ENCODE results near the gene ANKMY2.

The ANKMY2 gene

DNA sequence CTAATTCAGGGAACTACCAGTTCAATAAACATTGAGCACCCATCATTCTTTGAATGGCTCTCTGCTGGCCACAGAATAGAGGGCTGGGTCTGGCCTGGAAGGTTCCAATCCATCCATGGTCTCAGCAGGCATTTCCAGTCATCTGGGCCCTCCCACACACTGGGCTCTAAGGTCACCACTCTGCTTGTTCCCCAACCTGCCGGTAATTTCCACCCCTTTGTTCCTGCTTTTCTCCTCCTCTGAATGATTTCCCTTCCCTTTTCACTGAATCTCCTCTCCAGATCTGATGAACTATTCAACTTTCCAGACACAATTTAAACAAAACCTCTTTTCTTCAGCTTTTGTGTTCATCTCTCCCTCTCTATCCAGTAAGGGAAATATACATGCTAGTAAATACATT is 3.0 kb upstream of the ANKMY2 start:
- peaks cover 77% of the 10 kb centered on the region for H3K4me1 Mint-ChIP-seq (ENCODE audit: low read depth)
- peaks cover 43% of the 10 kb centered on the region for H3K36me3 Mint-ChIP-seq (ENCODE audit: low read depth)
- H3K4me3 Mint-ChIP-seq: peak overlapping the region; percentile 98
- peak overlapping the region; percentile 46 for H3K27ac Mint-ChIP-seq
- H3K27me3 Mint-ChIP-seq: no peaks in the 10 kb centered on the region
- H3K9me3 Mint-ChIP-seq: no peaks in the 10 kb centered on the region

- peaks cover 75% of the 10 kb centered on the region for H3K4me1 Mint-ChIP-seq (ENCODE audit: low read depth)
- peak overlapping the region; percentile 94 for H3K27ac Mint-ChIP-seq
- no peaks in the 10 kb centered on the region for H3K27me3 Mint-ChIP-seq
- H3K4me3 Mint-ChIP-seq: peak overlapping the region; percentile 98
- no peaks in the 10 kb centered on the region for H3K9me3 Mint-ChIP-seq
- peaks cover 39% of the 10 kb centered on the region for H3K36me3 Mint-ChIP-seq (ENCODE audit: low read depth)
Observed at GRCh38 chr7:16647435-16647960, 1.9 kb upstream of the ANKMY2 start.

DNA sequence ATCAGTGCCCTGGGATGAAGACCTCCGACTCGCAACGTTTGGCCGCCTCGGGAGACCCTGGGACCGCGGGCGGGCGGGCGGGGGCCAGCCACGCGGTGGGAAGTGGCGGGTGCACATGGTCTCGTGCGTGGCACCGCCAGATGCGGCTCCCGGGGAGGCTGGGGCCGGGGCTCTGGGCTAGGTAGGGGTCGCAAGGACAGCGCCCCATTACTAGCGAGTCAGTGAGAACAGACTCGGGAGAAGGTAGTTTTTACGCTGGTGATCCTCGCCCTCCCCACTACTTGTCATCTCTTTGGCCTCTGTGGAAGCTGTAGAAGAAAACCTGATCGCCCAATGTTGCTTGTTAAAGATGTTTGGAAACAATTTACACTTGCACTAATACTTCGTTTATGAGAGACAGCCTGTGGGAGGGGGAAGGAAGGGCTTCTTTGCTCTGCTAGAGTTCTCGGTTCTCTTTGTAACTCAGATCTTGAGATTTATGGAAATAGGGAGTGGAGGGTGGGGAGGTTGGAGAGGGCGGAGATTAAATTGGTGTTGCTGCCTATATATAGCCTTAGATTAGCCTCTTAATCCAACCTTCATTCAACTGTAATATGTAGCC is 1.0 kb upstream of the ANKMY2 start:
- peaks cover 34% of the 10 kb centered on the region for H3K36me3 Mint-ChIP-seq (ENCODE audit: low read depth)
- H3K27ac Mint-ChIP-seq: peak overlapping the region; percentile 98
- no peaks in the 10 kb centered on the region for H3K27me3 Mint-ChIP-seq

DNA sequence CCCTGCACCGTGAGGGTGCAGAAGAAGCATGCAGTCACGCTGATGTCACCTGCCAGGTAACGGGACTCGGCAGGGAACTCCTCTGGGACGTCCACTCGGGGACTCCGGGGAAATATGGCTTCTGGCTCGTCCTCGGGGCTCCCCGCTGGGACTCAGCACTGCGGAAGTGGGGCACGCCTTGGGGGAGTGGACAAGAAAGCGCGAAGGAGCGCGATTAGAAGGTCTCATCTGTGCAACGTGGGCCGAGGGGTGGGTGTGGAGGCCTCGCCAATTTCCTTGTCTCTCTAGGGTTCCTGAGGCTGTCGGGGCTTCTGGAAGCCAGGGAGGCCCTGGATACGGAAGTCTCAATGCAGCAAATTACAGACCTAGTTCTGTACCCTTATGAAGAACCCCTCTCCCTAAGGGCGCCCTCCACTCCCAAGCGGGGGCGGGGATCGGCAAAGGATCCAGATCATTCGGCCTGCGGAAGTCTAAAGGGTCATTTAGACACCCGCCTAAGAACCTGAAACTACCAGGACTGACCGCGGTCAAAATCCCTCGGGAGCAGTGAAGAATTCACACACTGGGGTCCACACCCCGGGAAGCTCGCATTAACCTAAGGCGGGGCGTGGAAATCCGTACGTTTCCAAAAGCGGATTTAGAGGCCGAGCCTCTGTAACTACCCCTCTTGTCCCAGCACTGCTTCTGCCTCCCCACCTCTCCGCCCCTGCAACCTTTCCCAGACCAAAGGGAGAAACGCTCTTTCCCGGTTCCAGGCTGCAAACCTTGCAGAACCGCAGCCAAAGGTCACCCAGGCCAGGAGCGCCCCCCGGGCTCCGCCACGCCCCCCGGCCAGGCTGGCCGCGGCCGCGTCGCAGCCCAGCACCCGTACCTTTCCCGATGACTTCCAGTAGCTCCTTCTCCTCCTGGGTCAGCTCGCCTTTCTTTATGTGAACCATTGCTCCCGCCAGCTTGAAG is 640 bp downstream of the ANKMY2 start:
- peak overlapping the region; percentile 98 for H3K27ac Mint-ChIP-seq
- peaks cover 58% of the 10 kb centered on the region for H3K4me1 Mint-ChIP-seq (ENCODE audit: low read depth)
- no peaks in the 10 kb centered on the region for H3K27me3 Mint-ChIP-seq
- H3K4me3 Mint-ChIP-seq: peak overlapping the region; percentile 98
- no peaks in the 10 kb centered on the region for H3K9me3 Mint-ChIP-seq
- peaks cover 22% of the 10 kb centered on the region for H3K36me3 Mint-ChIP-seq (ENCODE audit: low read depth)

More for the DNA sequence above, 1.0 kb upstream of the ANKMY2 start:
- no peaks in the 10 kb centered on the region for H3K9me3 Mint-ChIP-seq
- peak overlapping the region; percentile 98 for H3K4me3 Mint-ChIP-seq
- peaks cover 72% of the 10 kb centered on the region for H3K4me1 Mint-ChIP-seq (ENCODE audit: low read depth)

DNA sequence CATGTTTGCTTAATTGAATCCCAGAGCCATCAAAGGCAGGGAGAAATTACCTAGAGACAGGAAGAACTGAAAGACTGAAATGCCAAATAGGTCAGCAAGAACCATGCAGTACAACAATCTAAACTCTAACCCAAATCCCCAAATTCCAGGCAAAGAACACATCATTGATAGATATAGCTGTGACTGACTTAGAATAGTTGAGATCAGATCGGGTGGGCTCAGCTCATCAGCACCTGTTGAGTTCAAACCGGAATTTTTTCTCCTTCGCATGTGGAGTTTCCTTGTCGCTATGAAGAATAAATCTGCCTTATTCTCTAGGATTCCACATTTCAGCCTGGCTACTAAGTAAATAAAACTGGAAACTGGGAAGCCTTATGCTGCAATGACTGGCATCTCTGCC is 1.4 kb downstream of the ANKMY2 start:
- peaks cover 52% of the 10 kb centered on the region for H3K4me1 Mint-ChIP-seq (ENCODE audit: low read depth)
- peak overlapping the region; percentile 98 for H3K4me3 Mint-ChIP-seq
- H3K27me3 Mint-ChIP-seq: no peaks in the 10 kb centered on the region
- H3K9me3 Mint-ChIP-seq: no peaks in the 10 kb centered on the region
- H3K36me3 Mint-ChIP-seq (ENCODE audit: low read depth): peaks cover 19% of the 10 kb centered on the region
- H3K27ac Mint-ChIP-seq: peak overlapping the region; percentile 84

GRCh38 chr7:16638282-16639280 is 7.0 kb downstream of the ANKMY2 start:
- H3K27me3 Mint-ChIP-seq: no peaks in the 10 kb centered on the region

DNA sequence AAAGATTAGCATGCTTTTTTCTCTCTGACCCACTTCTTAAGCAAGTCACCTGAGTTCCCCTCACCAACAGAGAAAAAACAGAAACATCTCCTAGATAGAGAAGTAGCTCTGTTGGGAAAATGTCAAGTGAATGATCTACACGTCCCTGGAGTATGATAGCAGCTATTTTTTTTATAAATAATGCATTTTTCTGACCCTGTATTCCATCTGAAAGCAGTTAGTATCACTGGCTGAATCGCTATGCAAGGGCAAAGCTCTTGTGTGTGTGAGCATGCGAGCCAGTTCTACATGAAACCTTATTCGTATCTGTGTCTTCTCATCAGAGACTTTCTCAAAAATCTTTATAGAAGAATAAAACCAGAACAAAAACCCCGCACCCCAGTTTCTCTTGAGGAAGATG is 8.2 kb downstream of the ANKMY2 start:
- Mint-ChIP-seq H3K27ac (no peak overlapping the region), H3K36me3 (ENCODE audit: low read depth) (peaks cover 25% of the 10 kb centered on the region), H3K4me1 (ENCODE audit: low read depth) (peaks cover 10% of the 10 kb centered on the region), H3K27me3 (no peaks in the 10 kb centered on the region), H3K9me3 (no peaks in the 10 kb centered on the region), H3K4me3 (no peak overlapping the region)

More at GRCh38 chr7:16638282-16639280, 7.0 kb downstream of the ANKMY2 start:
- H3K9me3 Mint-ChIP-seq: no peaks in the 10 kb centered on the region
- peaks cover 18% of the 10 kb centered on the region for H3K4me1 Mint-ChIP-seq (ENCODE audit: low read depth)
- peaks cover 24% of the 10 kb centered on the region for H3K36me3 Mint-ChIP-seq (ENCODE audit: low read depth)
- no peak overlapping the region for H3K4me3 Mint-ChIP-seq
- no peak overlapping the region for H3K27ac Mint-ChIP-seq

DNA sequence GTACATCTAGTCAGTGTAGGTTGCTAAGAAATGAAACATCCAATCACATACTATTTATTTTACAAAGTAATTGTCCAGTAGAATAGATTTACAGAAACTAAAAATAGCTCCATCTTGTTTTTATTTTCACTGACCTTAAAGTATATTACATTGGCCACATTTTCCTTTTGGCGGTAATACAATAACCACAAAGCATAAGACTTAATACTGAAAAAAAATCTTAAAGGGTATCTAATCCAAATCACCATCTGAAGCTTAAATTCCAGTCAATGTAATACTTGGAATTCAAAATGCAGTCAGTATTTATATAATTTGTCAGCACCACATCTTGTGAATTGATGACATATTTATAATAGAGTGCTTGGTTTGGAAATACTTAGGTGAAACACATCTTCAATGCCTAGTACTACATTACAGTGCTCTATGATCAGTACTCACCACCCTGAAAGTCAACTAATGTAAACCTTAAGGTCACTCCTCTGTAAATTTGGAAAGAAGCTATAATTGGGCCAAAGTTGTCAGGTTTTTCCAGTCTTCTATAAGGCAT is 8.9 kb downstream of the ANKMY2 start:
- H3K4me1 Mint-ChIP-seq (ENCODE audit: low read depth): peaks cover 4% of the 10 kb centered on the region
- peaks cover 31% of the 10 kb centered on the region for H3K36me3 Mint-ChIP-seq (ENCODE audit: low read depth)
- H3K4me3 Mint-ChIP-seq: no peak overlapping the region
- H3K27ac Mint-ChIP-seq: no peak overlapping the region
- no peaks in the 10 kb centered on the region for H3K27me3 Mint-ChIP-seq
- no peaks in the 10 kb centered on the region for H3K9me3 Mint-ChIP-seq

DNA sequence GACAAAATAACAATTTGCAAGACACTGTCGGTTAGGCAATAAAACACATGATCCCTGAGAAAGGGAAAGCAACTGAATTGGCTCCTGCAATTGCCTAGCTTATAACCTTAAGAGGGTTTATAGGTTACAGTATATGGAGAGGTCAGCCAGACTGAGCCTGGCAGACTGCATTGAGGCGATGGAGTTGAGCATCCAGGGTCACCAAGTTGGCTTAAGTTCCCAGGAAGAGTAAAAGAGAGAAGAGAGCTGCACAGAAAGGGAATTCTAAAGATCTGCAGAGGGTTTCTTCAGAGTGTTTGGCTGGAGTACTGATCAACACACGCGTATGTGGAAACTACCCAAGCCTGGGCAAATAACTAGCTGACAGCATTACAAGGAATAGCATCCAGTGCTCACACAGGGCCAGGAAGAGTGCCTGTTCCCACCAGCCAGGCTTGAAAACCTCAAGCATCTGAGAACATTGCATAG is 11.2 kb downstream of the ANKMY2 start:
- Mint-ChIP-seq H3K36me3 (ENCODE audit: low read depth) (peaks cover 36% of the 10 kb centered on the region), H3K4me1 (ENCODE audit: low read depth) (peaks cover 4% of the 10 kb centered on the region), H3K4me3 (no peak overlapping the region), H3K9me3 (no peaks in the 10 kb centered on the region), H3K27me3 (no peaks in the 10 kb centered on the region), H3K27ac (no peak overlapping the region)

GRCh38 chr7:16630654-16631053 is 14.9 kb downstream of the ANKMY2 start:
- Mint-ChIP-seq H3K4me1 (ENCODE audit: low read depth) (peaks cover 4% of the 10 kb centered on the region), H3K4me3 (no peak overlapping the region), H3K27ac (no peak overlapping the region), H3K9me3 (no peaks in the 10 kb centered on the region), H3K27me3 (no peaks in the 10 kb centered on the region), H3K36me3 (ENCODE audit: low read depth) (peaks cover 28% of the 10 kb centered on the region)

DNA sequence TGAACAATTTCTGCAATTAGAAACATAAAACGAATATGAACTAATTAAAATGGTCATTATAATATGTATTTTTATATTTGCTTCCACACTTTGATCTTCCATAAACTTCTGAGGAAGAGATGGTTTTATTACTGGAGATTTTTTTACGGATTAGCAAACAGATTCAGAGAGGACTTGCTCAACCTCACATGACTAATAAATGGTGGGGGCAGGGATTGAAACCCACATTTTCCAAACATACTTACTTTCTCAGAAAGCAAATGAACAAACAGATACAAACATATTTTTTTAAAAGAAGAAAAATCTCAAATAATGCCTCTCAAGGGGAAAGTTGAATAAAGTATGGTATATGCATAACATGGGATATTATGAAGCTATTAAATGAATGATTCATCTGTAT is 18.3 kb downstream of the ANKMY2 start:
- Mint-ChIP-seq H3K27me3 (no peaks in the 10 kb centered on the region), H3K4me3 (no peak overlapping the region), H3K27ac (no peak overlapping the region), H3K36me3 (ENCODE audit: low read depth) (peaks cover 37% of the 10 kb centered on the region), H3K9me3 (no peaks in the 10 kb centered on the region), H3K4me1 (ENCODE audit: low read depth) (peaks cover 16% of the 10 kb centered on the region)

DNA sequence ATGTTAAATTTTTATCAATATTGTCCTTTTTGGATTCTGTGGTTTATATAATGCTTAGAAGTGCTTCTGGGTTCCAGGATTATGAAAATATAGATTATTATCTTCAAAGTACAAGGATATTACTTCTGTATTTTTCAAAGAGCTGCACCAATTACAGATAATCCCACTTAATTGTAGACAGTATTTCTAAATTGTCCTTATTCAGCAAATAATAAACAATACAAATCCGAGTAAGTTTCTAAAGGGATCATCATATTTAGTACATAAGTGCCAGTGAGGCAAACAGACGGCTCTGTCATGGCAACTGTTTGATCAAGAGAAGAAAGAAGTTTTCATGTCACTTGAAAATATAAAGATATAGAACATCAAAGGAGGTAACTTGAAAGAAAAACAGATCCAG is 19.2 kb downstream of the ANKMY2 start:
- H3K36me3 Mint-ChIP-seq (ENCODE audit: low read depth): peaks cover 39% of the 10 kb centered on the region
- H3K9me3 Mint-ChIP-seq: no peaks in the 10 kb centered on the region
- no peak overlapping the region for H3K4me3 Mint-ChIP-seq
- no peaks in the 10 kb centered on the region for H3K27me3 Mint-ChIP-seq
- H3K27ac Mint-ChIP-seq: no peak overlapping the region
- peaks cover 16% of the 10 kb centered on the region for H3K4me1 Mint-ChIP-seq (ENCODE audit: low read depth)

- peak overlapping the region; percentile 40 for H3K4me3 Mint-ChIP-seq
- no peaks in the 10 kb centered on the region for H3K9me3 Mint-ChIP-seq
- no peaks in the 10 kb centered on the region for H3K27me3 Mint-ChIP-seq
- peaks cover 30% of the 10 kb centered on the region for H3K4me1 Mint-ChIP-seq (ENCODE audit: low read depth)
- peaks cover 59% of the 10 kb centered on the region for H3K36me3 Mint-ChIP-seq (ENCODE audit: low read depth)
- peak overlapping the region; percentile 83 for H3K27ac Mint-ChIP-seq
Observed at GRCh38 chr7:16619979-16620408, 25.6 kb downstream of the ANKMY2 start.

DNA sequence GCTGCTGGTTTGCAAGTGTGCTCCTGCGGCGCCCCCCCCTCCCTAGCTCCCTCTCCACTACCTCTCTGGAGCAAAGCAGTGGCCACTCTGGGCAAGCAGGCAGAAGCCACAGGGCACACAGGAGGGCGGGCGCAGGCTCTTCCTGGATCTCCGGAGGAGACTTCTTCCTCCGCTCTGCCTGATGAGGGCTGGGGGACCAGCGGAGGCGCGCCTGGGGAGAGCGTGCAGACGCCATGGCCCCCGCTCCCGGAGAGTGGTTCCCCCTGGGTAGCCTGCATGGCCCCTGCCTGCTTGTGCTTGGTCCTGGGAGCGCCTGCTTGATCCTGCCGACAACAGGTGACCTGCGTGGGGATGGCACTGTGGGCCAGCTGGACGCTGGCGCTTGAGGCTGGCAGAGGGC is 29.0 kb downstream of the ANKMY2 start:
- Mint-ChIP-seq H3K27ac (no peak overlapping the region), H3K9me3 (no peaks in the 10 kb centered on the region), H3K27me3 (no peaks in the 10 kb centered on the region), H3K4me3 (no peak overlapping the region), H3K36me3 (ENCODE audit: low read depth) (peaks cover 54% of the 10 kb centered on the region), H3K4me1 (ENCODE audit: low read depth) (peaks cover 28% of the 10 kb centered on the region)

Data from stimulated activated naive CD8-positive, alpha-beta T cell treated with anti-CD3 and anti-CD28 coated beads, Interleukin-15, Interleukin-2, amounts not matched to agents 100 ng/mL and 50 ng/mL, for 24 hours (primary cell).